ENCODE results near the gene POT1.

DNA sequence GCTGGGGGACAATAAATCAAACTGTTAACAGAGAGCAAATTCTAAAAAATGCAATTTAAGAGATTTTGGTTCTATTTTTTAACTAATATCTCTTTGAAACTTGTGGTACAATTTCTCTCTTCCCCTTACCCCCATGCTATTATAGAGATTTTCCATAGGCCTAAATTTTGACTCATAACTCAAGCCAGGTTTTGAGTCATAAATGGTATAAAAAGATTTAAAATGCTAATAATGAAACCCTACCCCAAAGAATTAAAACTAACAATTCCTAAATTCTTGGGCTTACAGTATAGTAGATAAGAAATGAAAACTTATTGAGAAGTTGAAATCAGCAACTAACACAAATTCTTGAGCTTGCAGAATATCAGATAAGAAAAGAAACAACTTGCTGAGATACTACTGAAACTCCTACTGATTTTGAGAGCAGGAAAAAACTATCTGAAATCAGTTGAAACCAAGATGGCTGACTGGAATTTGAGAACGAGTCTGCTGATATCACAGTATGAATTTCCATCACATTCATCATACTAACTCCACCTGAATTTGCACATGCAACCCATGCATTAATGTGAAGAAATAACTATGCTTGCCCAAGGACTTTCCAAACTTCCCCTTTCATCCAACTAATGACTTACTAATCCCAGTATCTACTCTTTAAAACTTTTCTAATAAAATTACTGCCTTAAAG, 36.3 kb downstream of the POT1 start:
- no peak for TF ChIP-seq EZH2 (conservative IDR thresholded peaks at IDR 0.05; ENCODE audit: low read depth, low read length)
- TF ChIP-seq CTCF (CRISPR knock-in tag; IDR thresholded peaks at IDR 0.05), result no peak
- TF ChIP-seq ZFP82 (CRISPR knock-in tag; IDR thresholded peaks at IDR 0.05; ENCODE audit: borderline replicate concordance), result no peak
- no peak for TF ChIP-seq KLF16 (CRISPR knock-in tag; IDR thresholded peaks at IDR 0.05)
- TF ChIP-seq EP300 (IDR thresholded peaks at IDR 0.05; ENCODE audit: low read depth in 2 of 2, low read length in 2 of 2), result no peak
- no peak for TF ChIP-seq EP300 (CRISPR knock-in tag; IDR thresholded peaks at IDR 0.05; ENCODE audit: borderline replicate concordance)
- TF ChIP-seq BRCA1 (CRISPR knock-in tag; IDR thresholded peaks at IDR 0.05), result no peak
- no peak for TF ChIP-seq HDAC2 (CRISPR knock-in tag; IDR thresholded peaks at IDR 0.05)
- TF ChIP-seq NR2F6 (IDR thresholded peaks at IDR 0.05), result no peak
- no peak for TF ChIP-seq NR2F6 (CRISPR knock-in tag; IDR thresholded peaks at IDR 0.05)

Data from HepG2 (cell line).